NB4 (cell line): Measurements from ENCODE around the gene ADTRP.

Experiments used
- DNase-seq: peaks from one replicate; pipeline ENCODE4 v3.0.0; 2010; ENCODE audit warnings: low read depth
- H3K4me3 ChIP-seq: one replicate; pipeline ENCODE4 v1.5.1; 2011; ENCODE audit warnings: mild to moderate bottlenecking, low read depth, low read length, moderate library complexity
- CTCF ChIP-seq: IDR thresholded peaks from one replicate; pipeline ENCODE4 v1.5.1; 2012; ENCODE audit warnings: low read depth, low read length
- MAX ChIP-seq: IDR thresholded peaks from 2 replicates; pipeline ENCODE4 v1.6.1; 2011; ENCODE audit warnings: low read depth, low read length
- MYC ChIP-seq: IDR thresholded peaks from 2 replicates; pipeline ENCODE4 v1.6.1; 2011; ENCODE audit warnings: low read depth, low read length
- POLR2A ChIP-seq: IDR thresholded peaks from 2 replicates; pipeline ENCODE4 v1.6.1; 2011; ENCODE audit warnings: mild to moderate bottlenecking; ENCODE audit not compliant: insufficient read length; ENCODE audit errors: extremely low read depth

The ADTRP gene

DNA sequence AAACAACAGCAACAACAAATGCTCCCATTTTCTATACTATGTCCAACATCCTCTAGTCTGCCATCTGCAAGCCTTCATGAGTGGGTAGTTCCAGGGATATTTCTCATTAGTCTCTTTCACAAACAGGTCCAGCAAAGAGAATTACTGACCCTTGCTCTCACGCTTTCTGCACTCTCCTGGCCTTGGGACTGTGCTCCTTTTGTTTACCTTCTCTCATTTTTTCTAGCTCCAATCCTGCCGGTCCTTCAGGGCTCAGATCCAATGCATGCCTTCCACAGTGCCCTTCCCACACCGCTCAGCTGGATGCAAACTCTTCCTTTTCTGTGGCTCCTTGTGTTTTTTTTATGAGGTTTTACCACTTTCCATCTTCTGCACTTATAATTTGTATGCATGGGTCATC is 47.2 kb downstream of the ADTRP start:
- H3K4me3 ChIP-seq = peak overlapping the region; percentile 23
- TF ChIP-seq MAX (no peak), CTCF (no peak), MYC (no peak), POLR2A (no peak)
- no peak for DNase-seq

GRCh38 chr6:11730641-11731040 is 48.0 kb downstream of the ADTRP start:
- no peak for TF ChIP-seq MYC
- TF ChIP-seq POLR2A = no peak
- DNase-seq = peak; percentile 12
- no peak overlapping the region for H3K4me3 ChIP-seq

DNA sequence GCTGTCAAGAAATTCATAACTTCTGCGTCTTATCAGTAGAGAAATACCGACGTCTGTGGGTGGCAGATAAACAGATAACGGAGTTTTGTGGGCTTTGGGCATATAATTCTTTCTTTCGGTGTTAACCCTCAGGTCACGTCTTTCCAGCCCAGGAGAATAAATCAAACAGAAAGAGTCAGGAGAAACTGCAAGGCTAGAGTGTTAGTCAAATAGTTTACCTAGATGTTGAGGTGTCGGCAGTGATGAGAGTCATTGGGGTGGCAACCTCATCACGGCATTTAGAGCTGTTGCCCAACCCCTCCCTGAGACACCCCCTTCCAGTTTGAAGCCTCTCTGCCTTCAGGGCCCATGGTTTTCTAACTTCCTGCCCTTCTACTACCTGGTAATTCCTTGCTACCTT is 49.5 kb downstream of the ADTRP start:
- no peak overlapping the region for H3K4me3 ChIP-seq
- DNase-seq = no peak
- no peak for TF ChIP-seq POLR2A
- no peak for TF ChIP-seq CTCF
- no peak for TF ChIP-seq MYC
- no peak for TF ChIP-seq MAX

DNA sequence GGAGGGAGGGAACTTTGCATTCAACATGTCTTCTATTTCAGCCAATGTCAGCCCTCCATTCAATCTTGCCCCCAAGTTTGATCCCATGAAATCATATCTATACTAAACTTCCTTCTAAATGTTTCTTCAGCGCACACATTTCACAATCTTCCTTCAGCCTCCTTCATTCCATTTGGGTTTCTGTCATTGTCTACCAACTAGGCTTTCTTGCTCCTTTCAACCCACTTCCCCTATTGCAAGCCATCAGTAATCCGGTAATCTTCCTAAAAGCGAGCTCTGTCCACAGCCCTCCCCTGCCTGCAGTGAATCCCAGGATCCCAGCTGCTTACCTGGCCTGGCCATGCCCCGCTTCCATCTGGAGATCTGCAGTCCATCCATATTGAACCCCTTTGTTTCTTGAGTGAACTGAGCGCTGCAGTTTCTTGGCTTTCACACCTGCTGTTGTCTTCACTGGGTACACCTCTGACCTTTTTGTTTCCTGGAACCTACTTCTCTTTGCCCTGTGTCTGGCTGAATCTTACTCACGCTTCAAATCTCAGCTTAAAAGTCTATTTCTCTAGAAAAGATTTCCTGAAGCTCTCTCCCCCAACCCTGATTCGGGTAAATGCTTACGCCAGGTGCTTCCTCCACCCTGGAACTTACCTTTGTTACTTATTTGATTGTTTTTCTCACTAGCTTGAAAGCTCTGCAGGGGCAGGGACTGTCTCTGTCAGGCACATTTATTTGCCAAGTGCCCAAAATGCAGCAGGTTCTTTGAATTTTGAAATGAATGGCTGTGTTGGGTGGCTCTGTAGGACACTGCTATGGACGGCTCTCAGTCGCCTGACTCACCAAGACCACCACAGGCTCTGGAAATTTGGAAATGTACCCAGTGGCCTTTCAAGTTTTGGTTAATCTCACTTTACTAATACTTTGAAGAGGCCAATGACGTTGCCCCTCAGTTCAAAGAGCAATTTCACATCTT is 50.3 kb downstream of the ADTRP start:
- TF ChIP-seq POLR2A (no peak), MYC (no peak), CTCF (no peak), MAX (no peak)
- DNase-seq = peak; percentile 66
- no peak overlapping the region for H3K4me3 ChIP-seq

- DNase-seq = no peak
- no peak overlapping the region for H3K4me3 ChIP-seq
- TF ChIP-seq MAX (no peak), MYC (no peak)
These were observed 51.1 kb downstream of the ADTRP start for GRCh38 chr6:11727346-11727997.

DNA sequence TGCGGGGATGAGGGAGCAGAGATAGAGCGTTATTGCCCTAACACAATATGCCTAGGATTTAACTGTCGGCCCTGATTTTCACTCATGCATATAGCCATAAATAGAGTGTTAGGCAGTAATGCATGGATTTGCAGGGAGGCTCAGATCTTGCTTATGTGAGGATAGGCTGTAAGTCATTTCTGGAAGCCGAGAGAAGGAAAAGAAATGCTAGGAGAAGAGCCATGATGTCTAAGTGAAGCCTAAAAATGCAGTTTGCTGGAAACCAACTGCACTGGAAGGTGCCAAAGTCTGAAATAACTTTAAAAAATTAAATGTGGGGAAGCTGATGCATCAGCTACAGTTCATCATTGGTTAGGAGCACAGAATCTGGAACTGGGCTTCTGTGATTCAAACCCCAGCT is 54.3 kb downstream of the ADTRP start:
- no peak for DNase-seq
- H3K4me3 ChIP-seq = no peak overlapping the region
- TF ChIP-seq CTCF = no peak
- no peak for TF ChIP-seq MAX
- TF ChIP-seq POLR2A = no peak
- no peak for TF ChIP-seq MYC
